ENCODE results near the gene EEF1A2. TPM values are rescaled to one million over a fixed set of nuclear protein-coding genes. Genes with fewer than 3 reads are reported as not detected.
"Not testable (repeated sequence)": the region's sequence is repeated elsewhere in the genome, so short reads cannot be mapped to it uniquely, and the experiment has no call there.

EEF1A2 gene
- total and polyA plus RNA-seq, 2 donors from 2014 or later, result 1.5 to 18.1 TPM

- Histone ChIP-seq H3K36me3 (ENCODE audit: control insufficient read depth in 2 of 3, insufficient read depth in 3 of 3, low read length in 3 of 3) (no peaks in the 10 kb centered on the region), H3K4me1 (ENCODE audit: control insufficient read depth in 2 of 3, insufficient read depth in 2 of 3, low read depth in 1 of 3, low read length in 3 of 3) (peaks cover 0 to 4% (median 0%) of the 10 kb centered on the region in 3 donors), H3K27me3 (ENCODE audit: control insufficient read depth, insufficient read depth, low read length) (no peaks in the 10 kb centered on the region), H3K27ac (ENCODE audit: low read depth in 2 of 2, low read length in 2 of 2) (no peak overlapping the region), H3K9ac (ENCODE audit: low read length in 3 of 3) (no peak overlapping the region), H3K9me3 (ENCODE audit: control insufficient read depth in 2 of 3, insufficient read depth in 1 of 3, low read length in 3 of 3) (no peaks in the 10 kb centered on the region), H3K4me3 (ENCODE audit: low read length in 3 of 3) (no peak overlapping the region)
- DNase-seq (no peak), FAIRE-seq (no peak)
- TF ChIP-seq CTCF (IDR thresholded peaks at IDR 0.05; ENCODE audit: borderline replicate concordance, extremely low read depth, insufficient read depth), result no peak
- intact Hi-C loops (cut with DNase I), result no loop called here
Observed at GRCh38 chr20:63482021-63482587, 16.8 kb downstream of the EEF1A2 start.

GRCh38 chr20:63481503-63481902 lies 17.4 kb downstream of the EEF1A2 start:
- no peak for FAIRE-seq
- H3K36me3 ChIP-seq (ENCODE audit: control insufficient read depth in 2 of 3, insufficient read depth in 3 of 3, low read length in 3 of 3), result no peaks in the 10 kb centered on the region
- no peaks in the 10 kb centered on the region for H3K27me3 ChIP-seq (ENCODE audit: control insufficient read depth, insufficient read depth, low read length)

GRCh38 chr20:63479695-63480419 lies 19.0 kb downstream of the EEF1A2 start:
- H3K36me3 ChIP-seq (ENCODE audit: control insufficient read depth in 2 of 3, insufficient read depth in 3 of 3, low read length in 3 of 3); FAIRE-seq; H3K4me3 ChIP-seq (ENCODE audit: low read length in 3 of 3); DNase-seq; H3K9ac ChIP-seq (ENCODE audit: low read length in 3 of 3); H3K27ac ChIP-seq (ENCODE audit: low read depth in 2 of 2, low read length in 2 of 2); H3K27me3 ChIP-seq (ENCODE audit: control insufficient read depth, insufficient read depth, low read length); intact Hi-C loops (cut with DNase I); H3K4me1 ChIP-seq (ENCODE audit: control insufficient read depth in 2 of 3, insufficient read depth in 2 of 3, low read depth in 1 of 3, low read length in 3 of 3); H3K9me3 ChIP-seq (ENCODE audit: control insufficient read depth in 2 of 3, insufficient read depth in 1 of 3, low read length in 3 of 3): not testable (repeated sequence)

More at GRCh38 chr20:63481503-63481902, 17.4 kb downstream of the EEF1A2 start:
- H3K27ac ChIP-seq (ENCODE audit: low read depth in 2 of 2, low read length in 2 of 2), result no peak overlapping the region
- peaks cover 0 to 4% (median 0%) of the 10 kb centered on the region in 3 donors for H3K4me1 ChIP-seq (ENCODE audit: control insufficient read depth in 2 of 3, insufficient read depth in 2 of 3, low read depth in 1 of 3, low read length in 3 of 3)
- H3K4me3 ChIP-seq (ENCODE audit: low read length in 3 of 3), result no peak overlapping the region
- no peak for DNase-seq
- no peaks in the 10 kb centered on the region for H3K9me3 ChIP-seq (ENCODE audit: control insufficient read depth in 2 of 3, insufficient read depth in 1 of 3, low read length in 3 of 3)
- TF ChIP-seq CTCF (IDR thresholded peaks at IDR 0.05; ENCODE audit: borderline replicate concordance, extremely low read depth, insufficient read depth), result no peak
- H3K9ac ChIP-seq (ENCODE audit: low read length in 3 of 3), result no peak overlapping the region
- intact Hi-C loops (cut with DNase I), result no loop called here

Measured in kidney (tissue), 14 donors.